HG02973 (cell line): ENCODE measurements around the gene ERC2.
"Not testable (repeated sequence)": the region's sequence is repeated elsewhere in the genome, so short reads cannot be mapped to it uniquely, and the experiment has no call there.

ENCODE experiments used
- ATAC-seq: cut with Tn5 transposase; IDR thresholded peaks from one replicate; pipeline ENCODE4 v1.9.1; 2021; ENCODE audit warnings: moderate library complexity; ENCODE audit not compliant: unreplicated experiment

ERC2 gene

GRCh38 chr3:56081246-56081645, 387.0 kb downstream of the ERC2 start:
- no peak for ATAC-seq

DNA sequence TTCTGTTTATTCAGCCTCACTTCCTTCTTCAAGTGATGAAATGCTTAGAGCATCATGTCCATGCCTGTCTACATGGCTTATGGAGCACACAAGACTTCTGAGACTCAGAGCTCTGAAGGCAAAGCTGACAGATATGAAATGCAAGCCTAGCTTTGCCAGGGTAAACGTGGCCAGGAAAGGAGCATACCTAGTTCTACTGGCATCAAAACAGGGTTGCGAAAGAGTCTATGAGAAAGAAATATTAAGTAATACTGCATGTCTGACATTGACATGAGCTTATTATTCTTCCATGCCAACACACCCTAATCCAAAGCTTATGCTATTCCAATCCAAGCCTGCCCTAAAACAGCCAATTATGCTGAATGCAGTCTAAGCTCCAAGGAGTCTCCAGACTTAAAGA, 391.5 kb downstream of the ERC2 start:
- no peak for ATAC-seq

- ATAC-seq, result no peak
Measured at GRCh38 chr3:56075089-56075488, 393.2 kb downstream of the ERC2 start.

GRCh38 chr3:56069766-56070165, 398.5 kb downstream of the ERC2 start:
- ATAC-seq, result no peak

DNA sequence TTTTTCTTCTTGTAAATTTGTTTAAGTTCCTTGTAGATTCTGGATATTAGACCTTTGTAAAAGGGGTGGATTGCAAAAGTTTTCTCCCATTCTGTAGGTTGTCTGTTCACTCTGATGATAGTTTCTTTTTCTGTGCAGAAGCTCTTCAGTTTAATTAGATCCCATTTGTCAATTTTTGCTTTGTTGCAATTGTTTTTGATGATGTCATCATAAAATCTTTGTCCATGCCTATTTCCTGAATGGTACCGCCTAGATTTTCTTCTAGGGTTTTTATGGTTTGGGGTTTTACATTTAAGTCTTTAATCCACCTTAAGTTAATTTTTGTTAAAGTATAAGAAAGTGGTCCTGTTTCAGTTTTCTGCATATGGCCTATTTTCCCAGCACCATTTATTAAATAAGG, 401.9 kb downstream of the ERC2 start:
- ATAC-seq, result not testable (repeated sequence)

DNA sequence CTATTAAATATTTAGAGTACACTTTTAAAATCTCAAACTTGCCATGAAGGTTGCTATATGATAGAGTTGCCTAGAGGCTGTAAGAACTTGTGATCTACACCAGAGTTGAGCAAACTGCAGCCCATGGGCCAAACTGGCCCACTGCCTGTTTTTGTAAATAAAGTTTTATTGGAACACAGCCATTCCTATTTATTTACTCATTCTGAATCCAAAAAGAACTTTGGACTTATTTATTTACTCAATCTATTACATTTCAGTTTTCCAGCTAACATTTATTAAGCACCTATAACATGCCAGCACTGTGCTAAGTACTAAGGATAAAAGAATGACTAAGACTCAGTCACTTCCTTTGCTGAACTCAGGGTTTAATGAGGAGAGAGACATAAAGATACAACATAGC, 403.6 kb downstream of the ERC2 start:
- no peak for ATAC-seq

DNA sequence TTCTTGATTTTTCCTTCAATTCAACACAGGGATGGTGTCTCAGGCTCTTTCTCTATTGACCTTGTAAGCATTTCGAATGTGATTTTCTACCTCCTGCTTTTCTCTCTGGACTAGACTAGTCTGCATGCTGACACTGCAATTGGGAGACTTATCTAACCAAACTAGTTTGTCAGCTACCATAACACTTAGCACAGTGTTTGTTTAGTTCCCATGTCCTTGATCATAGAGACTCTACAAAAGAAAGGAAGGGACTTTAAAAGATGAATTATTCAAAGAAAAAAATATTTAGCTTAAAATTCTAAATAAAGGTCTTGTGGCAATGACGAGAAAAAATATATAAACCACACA, 407.0 kb downstream of the ERC2 start:
- no peak for ATAC-seq

DNA sequence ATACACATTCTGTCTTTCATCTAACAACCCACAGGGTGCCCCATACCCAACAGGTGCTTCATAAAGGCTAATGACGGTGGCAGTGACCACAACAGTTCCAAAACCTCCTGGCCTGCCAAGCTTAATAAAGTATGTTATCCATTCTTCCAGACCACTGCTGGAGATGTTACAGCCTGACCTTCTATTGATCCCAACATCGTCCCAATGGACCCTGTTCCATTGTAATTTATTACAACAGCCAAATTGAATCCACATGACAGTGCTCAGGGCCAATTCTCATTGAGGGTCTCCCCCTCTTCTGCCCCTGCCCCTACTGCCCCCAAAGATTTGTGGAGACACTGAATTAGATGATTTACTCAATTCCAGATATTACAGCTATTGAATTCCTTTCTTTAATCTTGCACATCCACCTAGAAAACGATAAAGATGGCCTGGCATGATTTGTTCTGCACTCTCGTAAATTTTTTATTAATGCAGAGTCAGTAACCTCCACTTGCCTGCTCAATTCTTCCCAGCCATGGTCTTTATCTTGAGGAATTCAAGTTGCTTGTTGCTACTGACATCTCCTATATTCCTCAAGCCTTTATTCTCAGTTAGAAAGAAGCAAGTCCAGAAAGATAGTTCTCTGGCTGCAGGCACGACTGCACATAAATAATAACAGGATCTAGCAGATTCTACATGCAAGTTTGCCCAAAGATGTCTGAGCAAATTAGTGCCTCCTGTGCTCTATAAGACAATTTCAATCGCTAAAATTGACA, 407.6 kb downstream of the ERC2 start:
- ATAC-seq, result no peak

DNA sequence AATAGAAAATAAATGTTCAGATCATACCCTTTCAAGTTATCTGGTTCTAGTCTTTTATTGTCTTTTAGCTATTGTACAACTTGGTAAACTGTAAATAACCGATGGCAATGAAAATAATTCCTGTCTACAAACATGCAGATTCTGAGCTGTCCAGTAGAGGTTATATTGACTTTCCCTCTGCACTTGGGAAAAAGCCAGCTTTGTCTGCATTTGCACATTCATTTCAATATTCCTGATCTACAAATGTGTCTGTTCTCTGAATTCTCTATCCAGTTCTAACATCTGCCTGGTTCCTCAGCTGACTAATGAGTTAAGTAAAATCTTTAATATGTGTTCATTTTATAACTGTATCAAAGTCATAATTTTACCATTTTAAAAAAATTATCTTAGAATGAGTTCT, 408.5 kb downstream of the ERC2 start:
- ATAC-seq, result no peak

DNA sequence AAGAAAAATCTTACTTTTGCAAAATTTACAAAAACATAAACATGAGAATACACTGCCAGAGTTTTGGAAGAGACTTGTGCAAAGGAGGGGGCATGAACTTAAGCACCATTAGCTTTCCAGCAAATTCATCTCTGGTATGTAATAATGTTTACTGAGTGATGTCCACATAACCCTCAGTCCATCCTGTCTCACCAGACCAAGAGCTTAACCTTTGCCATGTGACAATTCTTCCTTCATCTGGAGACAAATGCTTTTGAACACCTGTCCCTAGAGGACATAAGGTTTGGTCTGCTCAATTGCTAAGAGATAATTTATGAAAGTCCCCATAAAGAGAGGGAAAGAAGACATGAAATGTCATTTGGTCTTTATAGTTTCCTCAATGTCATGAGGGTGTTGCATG, 412.3 kb downstream of the ERC2 start:
- ATAC-seq, result no peak

DNA sequence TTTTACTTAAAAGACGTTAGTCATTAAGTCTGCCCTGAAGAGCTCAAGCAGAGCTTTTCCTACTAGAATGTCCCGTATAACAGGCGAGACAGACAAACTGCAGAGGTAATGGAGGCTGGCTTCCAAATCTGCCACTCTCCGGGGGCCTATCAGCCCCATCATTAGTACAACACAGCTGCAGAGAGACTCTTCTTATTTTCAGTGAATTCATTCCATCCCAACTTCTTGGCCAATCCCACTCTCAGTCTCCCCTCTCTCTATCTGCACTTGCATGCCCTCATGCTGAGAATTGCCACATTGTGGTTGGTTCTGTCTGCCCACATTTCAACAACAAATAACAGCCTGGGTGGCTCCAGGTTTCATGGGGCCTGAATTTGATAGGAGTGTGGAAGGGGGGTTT, 412.7 kb downstream of the ERC2 start:
- no peak for ATAC-seq

DNA sequence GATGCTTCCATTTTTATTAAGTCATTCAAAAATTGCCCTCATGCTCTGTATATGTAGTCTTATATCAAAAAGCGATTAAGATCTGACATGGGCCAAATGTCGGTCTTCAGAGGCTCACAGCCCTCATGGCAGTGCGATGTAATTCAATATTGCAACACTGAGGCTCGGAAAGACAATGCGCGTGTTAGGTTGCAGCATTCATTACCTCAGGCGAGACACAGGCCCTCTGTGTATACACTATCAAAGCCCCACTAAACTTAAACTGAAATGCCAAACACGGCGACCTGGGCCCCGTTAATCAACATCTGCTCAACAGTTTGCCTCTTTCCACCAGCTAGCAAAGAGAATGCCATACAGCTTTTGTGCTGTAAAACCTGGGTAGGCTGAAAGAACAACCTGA, 413.4 kb downstream of the ERC2 start:
- ATAC-seq, result no peak

DNA sequence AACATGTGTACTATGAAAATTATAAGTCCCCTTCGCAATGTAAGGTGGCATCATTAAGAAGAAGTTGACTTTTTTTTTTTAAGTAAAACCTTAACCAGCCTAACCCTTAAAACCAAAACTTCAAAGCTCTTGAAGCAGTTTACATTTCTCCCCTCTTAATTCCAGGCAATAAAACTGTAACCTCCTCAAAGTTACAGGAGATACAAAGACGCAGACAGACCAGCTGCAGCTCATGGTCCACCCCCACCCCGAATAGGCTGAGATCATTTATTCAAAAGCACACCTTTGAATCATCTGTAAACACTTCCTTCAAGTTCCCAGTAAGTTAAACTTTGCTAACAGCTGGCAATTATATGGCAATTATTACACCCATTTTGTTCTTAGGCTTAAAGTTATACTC, 414.5 kb downstream of the ERC2 start:
- ATAC-seq, result no peak

DNA sequence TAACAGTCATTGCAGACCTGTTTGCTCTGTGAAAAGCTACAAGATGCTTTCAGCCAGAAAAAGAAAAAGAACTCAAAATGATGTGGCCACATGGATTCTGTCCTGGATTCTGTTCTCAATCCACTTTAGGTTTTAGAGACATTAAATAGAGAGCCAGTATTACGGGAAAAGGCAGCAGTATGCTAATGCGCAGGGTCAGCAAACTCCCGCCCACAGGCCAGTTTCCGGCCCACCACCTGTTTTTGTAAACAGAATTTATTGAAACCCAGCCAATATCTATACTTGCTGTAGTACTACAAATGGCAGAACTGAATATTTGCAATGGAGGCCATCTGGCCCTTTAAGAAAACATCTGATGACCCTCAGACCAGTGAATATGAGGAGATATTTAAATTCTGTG, 416.1 kb downstream of the ERC2 start:
- no peak for ATAC-seq

- no peak for ATAC-seq
Measured at GRCh38 chr3:56051052-56051451, 417.2 kb downstream of the ERC2 start.

GRCh38 chr3:56048946-56049345, 419.3 kb downstream of the ERC2 start:
- ATAC-seq, result no peak

DNA sequence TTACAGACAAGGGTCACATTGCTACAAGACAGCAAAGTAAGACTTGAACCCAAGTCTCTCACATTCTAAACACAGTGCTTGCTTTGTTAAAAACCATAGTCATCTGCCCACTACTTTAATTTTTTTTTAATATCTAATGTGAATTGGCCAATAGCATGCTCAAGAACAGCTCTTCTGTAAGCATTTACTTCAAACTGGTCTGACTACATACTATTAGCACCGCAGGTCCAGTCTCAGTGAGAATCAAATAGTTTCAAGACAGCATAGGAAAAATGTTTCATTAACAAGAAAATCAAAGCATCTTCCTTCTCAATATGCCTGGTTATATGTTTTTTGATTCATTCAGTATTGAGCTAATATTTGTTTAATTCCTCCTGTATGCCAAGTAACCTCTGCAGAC, 419.9 kb downstream of the ERC2 start:
- no peak for ATAC-seq

DNA sequence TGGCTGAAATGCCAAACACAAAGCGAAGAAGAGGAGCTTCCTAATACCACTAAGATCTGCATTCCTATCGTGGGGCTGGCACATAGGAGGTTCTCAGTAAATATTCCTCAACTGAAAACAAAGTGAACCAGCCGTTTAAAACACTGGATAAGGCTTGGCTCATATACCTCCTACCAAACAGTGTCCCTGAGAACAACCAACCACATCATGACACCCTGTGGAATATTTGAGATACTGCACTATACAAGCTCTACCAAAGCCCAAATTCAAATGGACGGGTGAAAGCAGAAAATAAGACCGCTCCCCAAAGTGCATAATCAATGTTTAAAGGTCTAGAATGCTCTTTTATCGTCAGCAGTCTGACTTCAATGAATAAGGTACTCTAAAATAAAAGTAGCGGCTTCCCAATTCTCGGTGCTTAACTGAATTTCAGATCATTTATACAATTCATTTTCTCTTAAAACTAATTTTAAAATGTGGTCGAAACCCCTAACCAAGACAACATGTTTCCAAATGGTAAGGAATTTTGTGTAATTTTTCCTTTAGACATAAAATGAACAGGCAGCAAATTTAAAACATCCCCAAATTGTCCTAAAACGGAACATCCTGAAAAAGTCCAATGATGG, 425.8 kb downstream of the ERC2 start:
- no peak for ATAC-seq

GRCh38 chr3:56025326-56025725, 442.9 kb downstream of the ERC2 start:
- no peak for ATAC-seq

GRCh38 chr3:56023546-56023945, 444.7 kb downstream of the ERC2 start:
- no peak for ATAC-seq

- ATAC-seq, result no peak
Measured at GRCh38 chr3:56022619-56023018, 445.6 kb downstream of the ERC2 start.

DNA sequence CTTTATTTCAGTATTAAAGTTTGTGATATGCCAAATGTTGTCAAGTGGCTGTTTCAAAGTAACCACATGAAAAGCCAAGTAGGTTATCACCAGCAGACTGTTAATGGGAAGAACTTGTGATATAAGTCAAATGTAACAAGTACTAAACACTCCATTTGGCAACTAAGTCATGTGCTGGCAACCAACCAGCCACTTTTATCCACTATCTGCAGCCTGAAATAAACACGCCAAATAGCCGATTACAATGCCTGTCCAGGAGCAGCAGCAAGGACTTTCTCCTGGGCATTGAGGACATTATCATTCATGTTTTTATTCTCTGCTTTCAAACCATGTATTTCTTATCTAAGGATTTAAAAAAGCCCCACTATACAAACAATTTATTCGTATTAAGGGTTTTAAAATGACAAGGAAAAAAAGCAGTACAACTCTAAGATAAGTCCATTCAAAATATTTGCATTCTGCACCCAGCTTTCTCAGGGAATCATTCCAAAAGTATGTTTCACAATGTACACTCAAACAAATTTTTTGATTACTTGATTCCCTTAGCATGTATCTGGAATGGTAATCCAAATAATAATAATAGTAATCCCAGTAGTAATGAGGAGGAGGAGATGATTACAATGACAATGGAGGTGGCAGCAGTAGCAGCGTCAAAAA, 448.6 kb downstream of the ERC2 start:
- ATAC-seq, result no peak
